ENCODE data around the gene LIPC.
A peak's percentile ranks its signal among the peaks of the same experiment; 100 is the strongest.

Gene LIPC

GRCh38 chr15:58538225-58538727 lies 106.5 kb downstream of the LIPC start:
- DNase-seq (ENCODE audit: low read depth in 2 of 2): no peak

GRCh38 chr15:58538901-58539300 lies 107.1 kb downstream of the LIPC start:
- DNase-seq (ENCODE audit: low read depth in 2 of 2): no peak

GRCh38 chr15:58539548-58539947 lies 107.8 kb downstream of the LIPC start:
- DNase-seq (ENCODE audit: low read depth in 2 of 2): no peak

- no peak for DNase-seq (ENCODE audit: low read depth in 2 of 2)
Observed at GRCh38 chr15:58541410-58542087, 109.8 kb downstream of the LIPC start.

- DNase-seq (ENCODE audit: low read depth in 2 of 2): no peak
Observed at GRCh38 chr15:58543664-58544335, 112.0 kb downstream of the LIPC start.

- no peak for DNase-seq (ENCODE audit: low read depth in 2 of 2)
Observed at GRCh38 chr15:58544756-58545155, 113.0 kb downstream of the LIPC start.

GRCh38 chr15:58545307-58546065 lies 113.7 kb downstream of the LIPC start:
- DNase-seq (ENCODE audit: low read depth in 2 of 2): peak; percentile 32 to 41

GRCh38 chr15:58546066-58546591 lies 114.3 kb downstream of the LIPC start:
- DNase-seq (ENCODE audit: low read depth in 2 of 2): no peak

- DNase-seq (ENCODE audit: low read depth in 2 of 2): no peak
Observed at GRCh38 chr15:58546635-58547627, 115.1 kb downstream of the LIPC start.

- DNase-seq (ENCODE audit: low read depth in 2 of 2): no peak
Observed at GRCh38 chr15:58547628-58548307, 116.0 kb downstream of the LIPC start.

GRCh38 chr15:58548308-58549012 lies 116.7 kb downstream of the LIPC start:
- DNase-seq (ENCODE audit: low read depth in 2 of 2): no peak

GRCh38 chr15:58549013-58549784 lies 117.4 kb downstream of the LIPC start:
- DNase-seq (ENCODE audit: low read depth in 2 of 2): no peak

GRCh38 chr15:58549785-58550074 lies 117.9 kb downstream of the LIPC start:
- DNase-seq (ENCODE audit: low read depth in 2 of 2): no peak

GRCh38 chr15:58551084-58551763 lies 119.4 kb downstream of the LIPC start:
- no peak for DNase-seq (ENCODE audit: low read depth in 2 of 2)

- no peak for DNase-seq (ENCODE audit: low read depth in 2 of 2)
Observed at GRCh38 chr15:58551764-58552504, 120.1 kb downstream of the LIPC start.

GRCh38 chr15:58552505-58553364 lies 120.9 kb downstream of the LIPC start:
- no peak for DNase-seq (ENCODE audit: low read depth in 2 of 2)

GRCh38 chr15:58553365-58553918 lies 121.7 kb downstream of the LIPC start:
- no peak for DNase-seq (ENCODE audit: low read depth in 2 of 2)

Data from stimulated activated CD8-positive, alpha-beta memory T cell treated with anti-CD3 and anti-CD28 coated beads, Interleukin-2, amount 100 ng/mL, for 48 hours (primary cell).